Prostate gland (tissue), 2 donors: ENCODE results near the gene NEUROD4.

Experiments used
- POLR2A ChIP-seq: fragments of 450-650 bp; IDR thresholded peaks from one replicate; pipeline ENCODE4 v1.6.1; 2016; ENCODE audit warnings: antibody characterized with exemption, mild to moderate bottlenecking
- POLR2AphosphoS5 ChIP-seq: sonication (generic); formaldehyde crosslinking; IDR thresholded peaks from one replicate; pipeline ENCODE4 v1.6.1; 2017; ENCODE audit warnings: antibody characterized with exemption
- TF ChIP-seq, protein P1 (sequence below), 4 experiments: fragments of 200-600 bp in 2 of 4; fragments of 450-650 bp in 2 of 4; sonication (generic) in 2 of 4; IDR thresholded peaks; 1 replicate in 3 of 4; 2 replicates in 1 of 4; pipeline ENCODE4 v1.5.1; 2016 to 2019; ENCODE audit warnings: antibody characterized with exemption in 4 of 4, mild to moderate bottlenecking in 2 of 4, moderate library complexity in 2 of 4

GRCh38 chr12:55017416-55017925, 2.3 kb upstream of the NEUROD4 start:
- TF ChIP-seq, protein P1, sequence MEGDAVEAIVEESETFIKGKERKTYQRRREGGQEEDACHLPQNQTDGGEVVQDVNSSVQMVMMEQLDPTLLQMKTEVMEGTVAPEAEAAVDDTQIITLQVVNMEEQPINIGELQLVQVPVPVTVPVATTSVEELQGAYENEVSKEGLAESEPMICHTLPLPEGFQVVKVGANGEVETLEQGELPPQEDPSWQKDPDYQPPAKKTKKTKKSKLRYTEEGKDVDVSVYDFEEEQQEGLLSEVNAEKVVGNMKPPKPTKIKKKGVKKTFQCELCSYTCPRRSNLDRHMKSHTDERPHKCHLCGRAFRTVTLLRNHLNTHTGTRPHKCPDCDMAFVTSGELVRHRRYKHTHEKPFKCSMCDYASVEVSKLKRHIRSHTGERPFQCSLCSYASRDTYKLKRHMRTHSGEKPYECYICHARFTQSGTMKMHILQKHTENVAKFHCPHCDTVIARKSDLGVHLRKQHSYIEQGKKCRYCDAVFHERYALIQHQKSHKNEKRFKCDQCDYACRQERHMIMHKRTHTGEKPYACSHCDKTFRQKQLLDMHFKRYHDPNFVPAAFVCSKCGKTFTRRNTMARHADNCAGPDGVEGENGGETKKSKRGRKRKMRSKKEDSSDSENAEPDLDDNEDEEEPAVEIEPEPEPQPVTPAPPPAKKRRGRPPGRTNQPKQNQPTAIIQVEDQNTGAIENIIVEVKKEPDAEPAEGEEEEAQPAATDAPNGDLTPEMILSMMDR (IDR thresholded peaks at IDR 0.05) = no peak
- TF ChIP-seq POLR2A (no peak), POLR2AphosphoS5 (no peak)
